AG09309 (cell line): ENCODE measurements around the gene ELFN1.

Experiments used
- DNase-seq: peaks from one replicate; pipeline ENCODE4 v3.0.0-alpha.2; 2010; ENCODE audit warnings: low read depth
- H3K4me3 ChIP-seq: 2 replicates; pipeline ENCODE4 v1.5.1; 2011; ENCODE audit warnings: mild to moderate bottlenecking, low read depth, low read length, moderate library complexity; ENCODE audit not compliant: control insufficient read depth
- CTCF ChIP-seq: IDR thresholded peaks from 2 replicates; pipeline ENCODE4 v1.5.1; 2011; ENCODE audit warnings: mild to moderate bottlenecking, low read depth, low read length, inconsistent platforms; ENCODE audit not compliant: insufficient read depth, control insufficient read depth; ENCODE audit errors: missing control alignments

Gene ELFN1

GRCh38 chr7:1662767-1663166 lies 7.3 kb upstream of the ELFN1 start:
- TF ChIP-seq CTCF: no peak
- H3K4me3 ChIP-seq: no peak overlapping the region
- DNase-seq: no peak

GRCh38 chr7:1663223-1663622 lies 6.9 kb upstream of the ELFN1 start:
- DNase-seq: no peak
- no peak for TF ChIP-seq CTCF
- no peak overlapping the region for H3K4me3 ChIP-seq

- DNase-seq: no peak
- no peak for TF ChIP-seq CTCF
- H3K4me3 ChIP-seq: peak overlapping the region; percentile 71
Measured at GRCh38 chr7:1663857-1664651, 6.0 kb upstream of the ELFN1 start.

GRCh38 chr7:1664711-1665548 lies 5.1 kb upstream of the ELFN1 start:
- TF ChIP-seq CTCF: peak; percentile 73
- H3K4me3 ChIP-seq: peak overlapping the region; percentile 71
- DNase-seq: no peak

GRCh38 chr7:1665549-1666316 lies 4.3 kb upstream of the ELFN1 start:
- no peak for TF ChIP-seq CTCF
- peak overlapping the region; percentile 71 for H3K4me3 ChIP-seq
- DNase-seq: no peak

- H3K4me3 ChIP-seq: peak overlapping the region; percentile 71
- no peak for TF ChIP-seq CTCF
- no peak for DNase-seq
Measured at GRCh38 chr7:1666317-1666822, 3.7 kb upstream of the ELFN1 start.
